Measurements from ENCODE around the gene CPEB3. TPM values are rescaled to one million over a fixed set of nuclear protein-coding genes. Genes with fewer than 3 reads are reported as not detected.

Gene CPEB3
- total RNA-seq, 1 donor from 2014 or later, result 8.8 TPM

DNA sequence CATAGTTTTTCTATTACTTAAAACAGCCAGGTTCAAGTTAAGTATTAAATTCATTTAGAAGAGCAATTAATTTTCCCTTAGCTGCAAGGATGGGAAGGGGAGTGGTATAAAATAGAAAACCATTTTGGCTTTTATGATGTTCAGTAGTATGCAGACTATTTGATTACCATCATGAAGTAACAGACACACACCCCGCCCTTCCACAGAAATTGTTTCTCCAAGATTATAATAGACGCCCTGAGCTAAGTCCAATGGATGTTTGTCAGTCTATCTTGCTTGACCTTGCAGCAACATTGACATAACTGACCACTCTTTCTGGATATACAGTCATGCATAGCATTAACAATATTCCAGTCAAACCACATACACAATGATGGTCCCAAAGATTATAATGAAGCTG lies 42.3 kb downstream of the CPEB3 start:
- Histone ChIP-seq H3K4me3 (no peak overlapping the region), H3K27me3 (no peaks in the 10 kb centered on the region), H3K4me1 (no peaks in the 10 kb centered on the region), H3K9me3 (no peaks in the 10 kb centered on the region), H3K27ac (no peak overlapping the region), H3K36me3 (no peaks in the 10 kb centered on the region)
- intact Hi-C loops (cut with DNase I), result no loop called here
- TF ChIP-seq POLR2A (IDR thresholded peaks at IDR 0.05) (no peak), POLR2AphosphoS5 (IDR thresholded peaks at IDR 0.05; ENCODE audit: insufficient read depth in 1 of 2, low read depth in 1 of 2) (no peak)
- TF ChIP-seq, protein P1, sequence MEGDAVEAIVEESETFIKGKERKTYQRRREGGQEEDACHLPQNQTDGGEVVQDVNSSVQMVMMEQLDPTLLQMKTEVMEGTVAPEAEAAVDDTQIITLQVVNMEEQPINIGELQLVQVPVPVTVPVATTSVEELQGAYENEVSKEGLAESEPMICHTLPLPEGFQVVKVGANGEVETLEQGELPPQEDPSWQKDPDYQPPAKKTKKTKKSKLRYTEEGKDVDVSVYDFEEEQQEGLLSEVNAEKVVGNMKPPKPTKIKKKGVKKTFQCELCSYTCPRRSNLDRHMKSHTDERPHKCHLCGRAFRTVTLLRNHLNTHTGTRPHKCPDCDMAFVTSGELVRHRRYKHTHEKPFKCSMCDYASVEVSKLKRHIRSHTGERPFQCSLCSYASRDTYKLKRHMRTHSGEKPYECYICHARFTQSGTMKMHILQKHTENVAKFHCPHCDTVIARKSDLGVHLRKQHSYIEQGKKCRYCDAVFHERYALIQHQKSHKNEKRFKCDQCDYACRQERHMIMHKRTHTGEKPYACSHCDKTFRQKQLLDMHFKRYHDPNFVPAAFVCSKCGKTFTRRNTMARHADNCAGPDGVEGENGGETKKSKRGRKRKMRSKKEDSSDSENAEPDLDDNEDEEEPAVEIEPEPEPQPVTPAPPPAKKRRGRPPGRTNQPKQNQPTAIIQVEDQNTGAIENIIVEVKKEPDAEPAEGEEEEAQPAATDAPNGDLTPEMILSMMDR (IDR thresholded peaks at IDR 0.05), result no peak
- DNase-seq (ENCODE audit: extremely low spot score in 2 of 2), result no peak

DNA sequence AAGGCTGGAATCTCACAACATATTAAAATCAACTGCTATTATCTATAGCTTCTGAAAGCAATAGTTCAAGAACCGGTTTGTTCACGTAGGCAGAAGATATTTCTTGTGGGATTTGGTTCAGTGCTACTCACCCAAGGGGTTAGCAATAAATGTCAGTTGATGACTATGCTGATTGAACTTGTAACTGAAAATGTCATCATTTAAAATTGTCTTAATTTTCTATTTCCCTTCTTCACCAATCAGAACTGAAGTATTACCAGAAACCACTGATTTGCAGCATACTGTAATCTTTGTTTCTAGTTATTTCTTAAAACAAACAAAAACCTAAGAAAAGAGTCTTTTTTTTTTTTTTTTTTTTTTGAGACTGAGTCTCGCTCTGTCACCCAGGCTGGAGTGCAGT lies 46.1 kb downstream of the CPEB3 start:
- intact Hi-C loops (cut with DNase I), result no loop called here
- TF ChIP-seq POLR2AphosphoS5 (IDR thresholded peaks at IDR 0.05; ENCODE audit: insufficient read depth in 1 of 2, low read depth in 1 of 2), result no peak
- no peak for TF ChIP-seq POLR2A (IDR thresholded peaks at IDR 0.05)
- TF ChIP-seq, protein P1 (IDR thresholded peaks at IDR 0.05), result no peak

DNA sequence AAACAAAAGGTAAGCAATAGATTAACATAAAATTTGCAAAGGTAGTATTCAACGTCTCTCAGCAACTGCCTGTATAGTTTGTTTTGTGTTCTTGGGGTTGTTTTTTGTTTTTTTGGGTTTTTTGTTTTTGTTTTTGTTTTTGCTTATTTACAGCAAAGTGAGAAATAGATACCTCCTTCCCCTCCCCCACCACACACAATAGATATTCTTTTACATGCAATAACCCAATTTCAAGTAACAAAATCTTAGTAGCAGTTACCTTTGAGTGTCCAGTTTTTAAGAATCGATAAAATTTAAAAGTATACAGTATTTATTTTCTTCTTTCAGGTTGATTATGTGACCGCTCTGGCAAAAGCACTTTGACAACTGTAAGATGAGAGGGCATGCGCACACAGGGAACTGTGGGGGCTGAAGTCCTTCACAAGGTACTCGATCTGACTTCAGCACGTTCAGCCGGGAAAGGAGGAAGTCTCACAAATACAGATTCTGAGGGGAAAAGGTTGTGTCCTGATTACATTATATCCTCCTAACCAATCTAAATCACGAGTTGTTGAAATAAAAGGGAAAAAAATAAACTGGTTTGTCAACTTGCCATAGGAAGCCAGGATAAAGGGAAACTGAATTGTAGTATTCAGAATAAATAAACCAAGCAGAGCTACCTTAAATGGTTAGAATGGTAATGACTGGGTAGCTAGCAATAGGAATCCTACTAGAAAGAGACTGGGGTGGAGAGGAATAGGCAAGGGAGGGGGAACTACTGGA lies 47.8 kb downstream of the CPEB3 start:
- H3K4me1 ChIP-seq, result peaks cover 23% of the 10 kb centered on the region
- H3K27me3 ChIP-seq, result no peaks in the 10 kb centered on the region
- TF ChIP-seq POLR2A (IDR thresholded peaks at IDR 0.05) (no peak), POLR2AphosphoS5 (IDR thresholded peaks at IDR 0.05; ENCODE audit: insufficient read depth in 1 of 2, low read depth in 1 of 2) (peak in 1 of 2 donors; percentile 49)
- H3K27ac ChIP-seq, result peak overlapping the region; percentile 0
- H3K4me3 ChIP-seq, result peak overlapping the region; percentile 14 to 23
- intact Hi-C loops (cut with DNase I), result no loop called here
- no peaks in the 10 kb centered on the region for H3K9me3 ChIP-seq
- no peaks in the 10 kb centered on the region for H3K36me3 ChIP-seq
- DNase-seq (ENCODE audit: extremely low spot score in 2 of 2), result no peak

More for the DNA sequence above, 46.1 kb downstream of the CPEB3 start:
- Histone ChIP-seq H3K4me1 (peaks cover 13% of the 10 kb centered on the region), H3K9me3 (no peaks in the 10 kb centered on the region), H3K4me3 (no peak overlapping the region), H3K27ac (no peak overlapping the region), H3K36me3 (no peaks in the 10 kb centered on the region), H3K27me3 (no peaks in the 10 kb centered on the region)
- DNase-seq (ENCODE audit: extremely low spot score in 2 of 2), result no peak

DNA sequence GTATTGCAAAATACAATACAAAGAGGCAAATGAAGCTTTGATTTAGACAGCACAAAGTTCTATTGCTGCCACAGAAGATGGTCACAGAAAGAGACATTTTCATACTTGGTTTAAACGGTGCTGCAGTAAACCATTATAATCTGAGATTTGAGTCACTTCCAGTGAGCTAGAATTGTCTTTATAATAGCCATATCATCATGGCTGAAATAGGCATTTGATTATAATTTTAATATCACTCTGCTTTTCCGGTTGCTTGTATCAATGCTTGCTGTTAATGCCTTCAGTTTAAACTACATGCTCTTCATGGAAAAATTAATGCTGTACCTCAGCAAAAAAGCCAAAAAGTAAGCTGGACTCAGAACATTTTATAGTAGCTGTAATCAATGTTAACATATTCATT lies 48.5 kb downstream of the CPEB3 start:
- H3K4me3 ChIP-seq, result no peak overlapping the region
- peaks cover 28% of the 10 kb centered on the region for H3K4me1 ChIP-seq
- no peak overlapping the region for H3K27ac ChIP-seq

DNA sequence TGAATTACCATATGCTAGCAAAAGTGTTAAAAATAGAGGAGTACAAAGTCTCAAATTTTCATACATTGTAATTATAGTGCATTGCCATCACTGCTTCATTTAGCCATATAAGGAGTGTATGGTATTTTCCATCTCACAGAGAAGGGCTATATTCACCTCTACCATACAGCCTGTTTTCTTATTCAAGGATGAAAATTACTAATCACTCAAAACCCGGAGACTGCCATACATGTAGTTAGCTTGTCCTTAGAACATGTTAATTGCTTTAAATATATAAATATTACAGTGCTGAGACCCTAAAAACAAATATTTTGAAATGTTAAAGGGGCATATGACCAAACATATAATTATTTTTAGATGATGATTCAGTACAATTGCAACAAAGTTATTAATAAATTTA lies 49.4 kb downstream of the CPEB3 start:
- no peak for TF ChIP-seq POLR2AphosphoS5 (IDR thresholded peaks at IDR 0.05; ENCODE audit: insufficient read depth in 1 of 2, low read depth in 1 of 2)
- intact Hi-C loops (cut with DNase I), result no loop called here
- no peaks in the 10 kb centered on the region for H3K9me3 ChIP-seq
- H3K36me3 ChIP-seq, result no peaks in the 10 kb centered on the region
- H3K4me1 ChIP-seq, result peaks cover 37% of the 10 kb centered on the region
- DNase-seq (ENCODE audit: extremely low spot score in 2 of 2), result no peak
- H3K27ac ChIP-seq, result peak overlapping the region; percentile 85
- no peaks in the 10 kb centered on the region for H3K27me3 ChIP-seq
- H3K4me3 ChIP-seq, result peak overlapping the region; percentile 72 to 87

More for the DNA sequence above, 48.5 kb downstream of the CPEB3 start:
- DNase-seq (ENCODE audit: extremely low spot score in 2 of 2), result no peak
- TF ChIP-seq, protein P1 (IDR thresholded peaks at IDR 0.05), result no peak
- TF ChIP-seq POLR2AphosphoS5 (IDR thresholded peaks at IDR 0.05; ENCODE audit: insufficient read depth in 1 of 2, low read depth in 1 of 2) (no peak), POLR2A (IDR thresholded peaks at IDR 0.05) (no peak)
- Histone ChIP-seq H3K9me3 (no peaks in the 10 kb centered on the region), H3K36me3 (no peaks in the 10 kb centered on the region), H3K27me3 (no peaks in the 10 kb centered on the region)
- intact Hi-C loops (cut with DNase I), result no loop called here

DNA sequence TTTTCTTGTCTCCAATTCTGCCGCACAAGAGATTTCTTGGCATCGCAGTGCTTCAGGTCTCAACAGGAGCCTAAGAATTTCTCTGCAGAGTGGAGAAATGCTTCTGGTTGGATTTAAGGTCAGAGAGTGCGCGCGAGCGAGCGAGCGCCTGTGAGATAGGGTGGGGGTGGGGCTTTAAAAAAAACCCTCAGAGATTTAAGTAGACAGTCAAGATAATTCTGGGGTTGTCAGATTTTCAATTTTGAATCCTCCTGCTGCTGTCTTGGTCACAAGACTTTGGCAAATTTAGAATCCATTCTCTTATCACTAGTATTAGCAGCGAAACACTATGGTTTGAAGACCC lies 49.7 kb downstream of the CPEB3 start:
- TF ChIP-seq POLR2AphosphoS5 (IDR thresholded peaks at IDR 0.05; ENCODE audit: insufficient read depth in 1 of 2, low read depth in 1 of 2), result no peak
- TF ChIP-seq POLR2A (IDR thresholded peaks at IDR 0.05), result no peak
- TF ChIP-seq, protein P1 (IDR thresholded peaks at IDR 0.05), result no peak
- no peaks in the 10 kb centered on the region for H3K36me3 ChIP-seq
- no peaks in the 10 kb centered on the region for H3K27me3 ChIP-seq
- peak overlapping the region; percentile 72 to 87 for H3K4me3 ChIP-seq
- intact Hi-C loops (cut with DNase I), result no loop called here
- peaks cover 39% of the 10 kb centered on the region for H3K4me1 ChIP-seq
- DNase-seq (ENCODE audit: extremely low spot score in 2 of 2), result no peak
- H3K9me3 ChIP-seq, result no peaks in the 10 kb centered on the region
- H3K27ac ChIP-seq, result peak overlapping the region; percentile 85

Measured in vagina (tissue), 2 donors.